Small intestine (tissue), 7 donors: ENCODE results near the gene RBM33. TPM values are rescaled to one million over a fixed set of nuclear protein-coding genes. Genes with fewer than 3 reads are reported as not detected.

Experiments used
- DNase-seq, 2 donors: peaks; one replicate each; pipeline versions ENCODE4 v3.0.0 to v3.0.0-alpha.2; 2013
- FAIRE-seq: peaks from 2 replicates; lab custom pipeline; 2012; peaks lifted over from hg19 to GRCh38; lab: Jason Lieb, UNC
- H3K27ac ChIP-seq, 3 donors: one replicate each; pipeline ENCODE4 v1.5.1; 2013; ENCODE audit warnings: low read length in 2 of 3, mild to moderate bottlenecking in 2 of 3, control low read depth in 1 of 3, inconsistent platforms in 1 of 3, low read depth in 1 of 3, moderate library complexity in 1 of 3
- H3K27me3 ChIP-seq, 3 donors: one replicate each; pipeline ENCODE4 v1.6.1; 2013; ENCODE audit warnings: low read length in 3 of 3, inconsistent platforms in 1 of 3; ENCODE audit not compliant: control insufficient read depth in 3 of 3, insufficient read depth in 3 of 3
- H3K36me3 ChIP-seq, 3 donors: one replicate each; pipeline ENCODE4 v1.6.1; 2013; ENCODE audit warnings: low read length in 3 of 3, inconsistent platforms in 1 of 3, low read depth in 1 of 3, mild to moderate bottlenecking in 1 of 3, moderate library complexity in 1 of 3; ENCODE audit not compliant: control insufficient read depth in 3 of 3, insufficient read depth in 2 of 3
- H3K4me1 ChIP-seq, 3 donors: one replicate each; pipeline ENCODE4 v1.6.1; 2013; ENCODE audit warnings: low read length in 2 of 3, inconsistent platforms in 1 of 3, low read depth in 1 of 3, mild to moderate bottlenecking in 1 of 3, moderate library complexity in 1 of 3; ENCODE audit not compliant: control insufficient read depth in 3 of 3, insufficient read depth in 2 of 3
- H3K4me3 ChIP-seq, 3 donors: one replicate each; pipeline ENCODE4 v1.5.1; 2013; ENCODE audit warnings: low read length in 3 of 3, control low read depth in 1 of 3, inconsistent platforms in 1 of 3, low read depth in 1 of 3, mild to moderate bottlenecking in 1 of 3, moderate library complexity in 1 of 3
- H3K9me3 ChIP-seq, 2 donors: one replicate each; pipeline ENCODE4 v1.6.1; 2013; ENCODE audit warnings: low read depth in 1 of 2, low read length in 1 of 2; ENCODE audit not compliant: control insufficient read depth in 2 of 2, insufficient read depth in 1 of 2
- WGBS, 3 donors: extraction: QIAGEN DNeasy Blood & Tissue Kit; methylation state at CpG; one replicate each; pipeline ENCODE4 v1.1.7; 2013; 5-methylcytosine and 5-hydroxymethylcytosine counted together
- polyA plus RNA-seq, 4 donors: library from polyadenylated mRNA; stranded (reverse) in 3 of 4; unstranded in 1 of 4; fragments of 200-250 nt in 3 of 4; fragments of 120-200 nt in 1 of 4; gene quantifications; one replicate each; pipeline versions ENCODE4 v1.2.1 to v1.2.3, GENCODE V29; 2013
- donor health status: healthy with polysubstance abuse.
- donor health status: control.
- donor health status: control.
- donor health status: Bipolar disorder and iron deficiency.
- donor health status: healthy.

RBM33 gene
- polyA plus RNA-seq, 4 donors: 7.8 to 39.7 (median 15.1) TPM

GRCh38 chr7:155670521-155670920 is 26.1 kb downstream of the RBM33 start:
- H3K9me3 ChIP-seq: no peaks in the 10 kb centered on the region
- FAIRE-seq (no peak), DNase-seq (no peak)
- H3K36me3 ChIP-seq: peaks cover 0 to 20% (median 6%) of the 10 kb centered on the region in 3 donors
- H3K27me3 ChIP-seq: no peaks in the 10 kb centered on the region
- no peak overlapping the region for H3K4me3 ChIP-seq
- H3K4me1 ChIP-seq: peaks cover 0 to 8% (median 0%) of the 10 kb centered on the region in 3 donors
- 63 to 81% (median 80%) methylated on average over 5 of the region's 5 CpGs for WGBS, 3 donors
- H3K27ac ChIP-seq: peak overlapping the region in 1 of 3 donors; percentile 8

- Histone ChIP-seq H3K4me3 (no peak overlapping the region), H3K27ac (no peak overlapping the region), H3K27me3 (no peaks in the 10 kb centered on the region), H3K4me1 (peaks cover 0 to 3% (median 0%) of the 10 kb centered on the region in 3 donors), H3K9me3 (no peaks in the 10 kb centered on the region), H3K36me3 (peaks cover 0 to 24% (median 12%) of the 10 kb centered on the region in 3 donors)
- 91 to 97% (median 93%) methylated on average over 3 of the region's 3 CpGs for WGBS, 3 donors
- FAIRE-seq (no peak), DNase-seq (no peak)
Measured at GRCh38 chr7:155674556-155674955, 30.1 kb downstream of the RBM33 start.

DNA sequence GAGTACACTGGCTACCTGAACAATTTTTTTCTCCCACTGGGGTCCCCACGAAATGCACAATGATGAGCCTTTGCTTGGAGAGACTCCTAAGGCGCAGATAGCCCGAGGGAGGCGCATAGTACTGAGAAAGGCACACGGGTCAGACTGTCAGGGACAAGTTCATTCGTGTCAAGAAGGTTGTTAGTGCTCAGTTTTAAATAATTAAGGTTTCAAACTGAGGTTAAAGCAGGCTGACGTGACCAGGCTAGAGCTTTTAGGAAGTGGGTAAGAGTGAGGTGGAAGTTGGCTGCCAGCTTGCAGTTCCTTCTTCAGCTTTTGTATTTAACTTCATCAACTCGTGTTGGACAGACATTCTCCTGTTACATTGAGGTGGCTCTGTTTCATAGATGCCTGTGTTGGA is 31.6 kb downstream of the RBM33 start:
- Histone ChIP-seq H3K4me3 (no peak overlapping the region), H3K9me3 (no peaks in the 10 kb centered on the region), H3K27me3 (no peaks in the 10 kb centered on the region), H3K27ac (no peak overlapping the region), H3K36me3 (peaks cover 0 to 20% (median 19%) of the 10 kb centered on the region in 3 donors), H3K4me1 (peaks cover 0 to 9% (median 0%) of the 10 kb centered on the region in 3 donors)
- no peak for FAIRE-seq
- 76 to 83% (median 79%) methylated on average over 8 of the region's 8 CpGs for WGBS, 3 donors
- no peak for DNase-seq

DNA sequence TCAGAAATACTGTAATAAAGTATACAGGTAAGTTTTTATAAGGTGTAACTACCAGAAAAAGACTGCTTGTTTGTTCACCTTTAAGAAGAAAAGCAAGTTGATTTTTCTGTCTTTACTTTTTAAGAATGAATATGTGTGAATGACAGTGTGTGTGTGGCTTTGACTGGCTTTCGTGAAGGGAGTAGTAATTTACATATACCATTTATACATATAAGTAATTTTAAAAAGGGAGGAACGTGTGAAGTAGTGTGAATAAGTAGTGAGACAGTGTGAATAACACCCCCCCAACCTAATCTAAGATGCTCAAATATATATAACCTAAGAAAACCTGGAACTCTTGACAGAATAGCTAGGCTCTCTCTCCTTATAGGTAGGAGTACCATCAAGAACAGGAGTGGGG is 33.2 kb downstream of the RBM33 start:
- H3K27ac ChIP-seq: no peak overlapping the region
- H3K9me3 ChIP-seq: no peaks in the 10 kb centered on the region
- DNase-seq (no peak), FAIRE-seq (no peak)
- H3K4me3 ChIP-seq: no peak overlapping the region
- H3K27me3 ChIP-seq: no peaks in the 10 kb centered on the region
- peaks cover 0 to 10% (median 2%) of the 10 kb centered on the region in 3 donors for H3K4me1 ChIP-seq
- H3K36me3 ChIP-seq: peaks cover 0 to 20% (median 19%) of the 10 kb centered on the region in 3 donors
- 86 to 89% (median 88%) methylated on average over 2 of the region's 2 CpGs for WGBS, 3 donors

- no peak for FAIRE-seq
- 95 to 96% (median 95%) methylated on average over 3 of the region's 3 CpGs for WGBS, 3 donors
- H3K4me3 ChIP-seq: no peak overlapping the region
- H3K27ac ChIP-seq: no peak overlapping the region
- H3K9me3 ChIP-seq: no peaks in the 10 kb centered on the region
- DNase-seq: no peak
- H3K27me3 ChIP-seq: no peaks in the 10 kb centered on the region
- peaks cover 0 to 18% (median 13%) of the 10 kb centered on the region in 3 donors for H3K36me3 ChIP-seq
- peaks cover 0 to 29% (median 2%) of the 10 kb centered on the region in 3 donors for H3K4me1 ChIP-seq
Measured at GRCh38 chr7:155680124-155680523, 35.7 kb downstream of the RBM33 start.

DNA sequence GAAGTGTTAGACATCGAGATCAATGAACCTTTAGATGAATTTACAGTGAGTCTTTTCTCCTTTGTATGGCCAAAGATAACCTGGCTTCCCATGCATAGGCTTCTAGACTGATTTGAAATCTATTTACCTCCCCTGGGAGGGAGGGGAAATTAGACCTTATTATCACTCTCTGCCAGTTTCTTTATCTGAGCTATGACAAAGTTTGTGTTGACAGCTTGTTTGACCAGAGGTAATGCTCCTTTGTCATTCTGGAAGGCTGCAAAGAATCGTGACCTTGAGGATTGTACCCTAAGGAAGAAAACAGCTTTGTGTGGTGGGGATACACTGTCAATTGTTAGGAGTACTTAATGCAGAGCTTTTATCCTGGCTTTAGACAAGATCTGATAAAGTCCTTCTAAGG is 36.4 kb downstream of the RBM33 start:
- no peaks in the 10 kb centered on the region for H3K9me3 ChIP-seq
- H3K27me3 ChIP-seq: no peaks in the 10 kb centered on the region
- 67 to 80% (median 79%) methylated on average over 2 of the region's 2 CpGs for WGBS, 3 donors
- no peak overlapping the region for H3K4me3 ChIP-seq
- FAIRE-seq (no peak), DNase-seq (no peak)
- peaks cover 0 to 18% (median 16%) of the 10 kb centered on the region in 3 donors for H3K36me3 ChIP-seq
- H3K27ac ChIP-seq: peak overlapping the region in 1 of 3 donors; percentile 19
- H3K4me1 ChIP-seq: peaks cover 0 to 29% (median 2%) of the 10 kb centered on the region in 3 donors

- DNase-seq: no peak
- WGBS, 3 donors: 85 to 93% (median 90%) methylated on average over 5 of the region's 5 CpGs
Measured at GRCh38 chr7:155681663-155682062, 37.2 kb downstream of the RBM33 start.

DNA sequence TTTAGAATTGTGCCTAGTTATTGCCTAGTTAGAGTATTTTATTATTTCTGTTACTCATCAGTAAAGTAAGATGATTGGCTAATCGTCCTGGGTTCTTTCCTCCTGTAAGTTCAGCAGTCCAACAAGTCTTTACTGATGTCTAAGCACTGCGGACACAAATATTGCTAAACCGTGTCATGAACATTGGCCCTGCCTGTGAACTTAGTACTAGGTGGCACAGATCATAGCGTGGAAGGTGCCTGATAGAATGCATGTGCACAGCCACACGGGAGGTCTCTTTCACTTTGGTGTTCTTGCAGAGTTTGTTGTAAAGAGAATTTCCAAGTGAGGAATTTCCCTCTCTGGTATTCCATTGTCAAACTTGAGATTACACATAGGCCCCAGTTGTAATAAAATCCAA is 38.0 kb downstream of the RBM33 start:
- 27 to 72% (median 48%) methylated on average over 5 of the region's 5 CpGs for WGBS, 3 donors
- no peaks in the 10 kb centered on the region for H3K9me3 ChIP-seq
- DNase-seq (peak; percentile 89 to 92), FAIRE-seq (no peak)
- no peaks in the 10 kb centered on the region for H3K27me3 ChIP-seq
- H3K36me3 ChIP-seq: peaks cover 0 to 13% (median 12%) of the 10 kb centered on the region in 3 donors
- H3K27ac ChIP-seq: peak overlapping the region in 1 of 3 donors; percentile 70
- no peak overlapping the region for H3K4me3 ChIP-seq
- H3K4me1 ChIP-seq: peaks cover 0 to 29% (median 2%) of the 10 kb centered on the region in 3 donors

More at GRCh38 chr7:155681663-155682062, 37.2 kb downstream of the RBM33 start:
- Histone ChIP-seq H3K9me3 (no peaks in the 10 kb centered on the region), H3K4me1 (peaks cover 0 to 29% (median 2%) of the 10 kb centered on the region in 3 donors), H3K27me3 (no peaks in the 10 kb centered on the region), H3K36me3 (peaks cover 0 to 16% (median 14%) of the 10 kb centered on the region in 3 donors), H3K4me3 (no peak overlapping the region), H3K27ac (peak overlapping the region in 1 of 3 donors; percentile 66)
- FAIRE-seq: no peak

- Histone ChIP-seq H3K27ac (peak overlapping the region in 1 of 3 donors; percentile 70), H3K4me1 (peaks cover 0 to 29% (median 2%) of the 10 kb centered on the region in 3 donors), H3K9me3 (no peaks in the 10 kb centered on the region), H3K4me3 (no peak overlapping the region), H3K27me3 (no peaks in the 10 kb centered on the region), H3K36me3 (peaks cover 0 to 13% (median 12%) of the 10 kb centered on the region in 3 donors)
- no peak for DNase-seq
- no peak for FAIRE-seq
- 90 to 94% (median 93%) methylated on average over 5 of the region's 5 CpGs for WGBS, 3 donors
Measured at GRCh38 chr7:155683098-155683497, 38.6 kb downstream of the RBM33 start.
